SU-DHL-6 (cell line): Measurements from ENCODE around the gene CDK4.

Source experiments
- CTCF ChIP-seq: fragments of 200-600 bp; sonication (generic); IDR thresholded peaks from one replicate; pipeline ENCODE4 v1.5.1; 2017; ENCODE audit warnings: antibody characterized with exemption, mild to moderate bottlenecking, low read length, moderate library complexity; ENCODE audit not compliant: insufficient read depth, poor library complexity, severe bottlenecking
- EZH2phosphoT487 ChIP-seq: fragments of 200-600 bp; sonication (generic), shearing (Covaris generic); conservative IDR thresholded peaks from 2 replicates; pipeline ENCODE4 v1.6.1; 2018; ENCODE audit warnings: mild to moderate bottlenecking, antibody characterized with exemption, low read length, moderate library complexity, mixed read lengths

- TF ChIP-seq CTCF (no peak), EZH2phosphoT487 (no peak)
Observed at GRCh38 chr12:57723630-57723962, 28.5 kb downstream of the CDK4 start.
